ENCODE data around the gene USP33.

GRCh38 chr1:77671836-77672235 lies 87.8 kb downstream of the USP33 start:
- TF ChIP-seq POLR2A (IDR thresholded peaks at IDR 0.05; ENCODE audit: low read length) (no peak), CTCF (IDR thresholded peaks at IDR 0.05) (no peak), NFE2L2 (conservative IDR thresholded peaks at IDR 0.05; ENCODE audit: low read length) (no peak), REST (IDR thresholded peaks at IDR 0.05) (no peak), MAX (IDR thresholded peaks at IDR 0.05) (no peak)
